HEK293 (cell line): Measurements from ENCODE around the gene ARL13B.
"Not testable (repeated sequence)": the region's sequence is repeated elsewhere in the genome, so short reads cannot be mapped to it uniquely, and the experiment has no call there.

Experiments
- CTCF ChIP-seq: fragments of 450-650 bp; formaldehyde crosslinking; IDR thresholded peaks from 2 replicates; pipeline ENCODE4 v1.5.1; 2016; ENCODE audit warnings: missing biosample characterization, missing genetic modification characterization
- KLF17 ChIP-seq: fragments of 450-650 bp; formaldehyde crosslinking; IDR thresholded peaks from 2 replicates; pipeline ENCODE4 v1.5.1; 2016; ENCODE audit warnings: missing biosample characterization, missing genetic modification characterization
- RBAK ChIP-seq: fragments of 450-650 bp; formaldehyde crosslinking; IDR thresholded peaks from 2 replicates; pipeline ENCODE4 v1.5.1; 2016; ENCODE audit warnings: missing biosample characterization, missing genetic modification characterization
- ZFHX2 ChIP-seq: fragments of 450-650 bp; formaldehyde crosslinking; conservative IDR thresholded peaks from 2 replicates; pipeline ENCODE4 v1.5.1; 2016; ENCODE audit warnings: missing biosample characterization, missing genetic modification characterization
- ZNF658 ChIP-seq: fragments of 450-650 bp; formaldehyde crosslinking; IDR thresholded peaks from 2 replicates; pipeline ENCODE4; 2016; ENCODE audit warnings: missing biosample characterization, missing genetic modification characterization

- not testable (repeated sequence) for TF ChIP-seq CTCF; ZFHX2; ZNF658 (tag by site-specific recombination); RBAK (tag by site-specific recombination); KLF17 (tag by site-specific recombination)
Observed at GRCh38 chr3:94044100-94044936, 64.4 kb downstream of the ARL13B start.
